HEK293T (cell line): ENCODE results near the gene GFOD2.

Experiments
- CTCF ChIA-PET: fragments of 350-600 bp; formaldehyde crosslinking; extraction: SDS; loops from one replicate; lab custom pipeline; 2021; ENCODE audit warnings: antibody characterized with exemption, inconsistent platforms; lab: Yijun Ruan, JAX
- POLR2A ChIA-PET: fragments of 350-600 bp; formaldehyde crosslinking; extraction: SDS; loops from one replicate; lab custom pipeline; 2020; ENCODE audit warnings: antibody characterized with exemption, inconsistent platforms; lab: Yijun Ruan, JAX
- DNase-seq: peaks from one replicate; pipeline ENCODE4 v3.0.0; 2012; ENCODE audit warnings: mixed read lengths; ENCODE audit errors: extremely low spot score
- ARNT ChIP-seq: fragments of 450-650 bp; IDR thresholded peaks from 2 replicates; pipeline ENCODE4 v1.6.1; 2017; ENCODE audit warnings: mild to moderate bottlenecking
- BHLHE40 ChIP-seq: fragments of 450-650 bp; IDR thresholded peaks from 2 replicates; pipeline ENCODE4 v1.6.1; 2016; ENCODE audit warnings: mild to moderate bottlenecking, moderate library complexity, borderline replicate concordance
- CTBP1 ChIP-seq: fragments of 450-650 bp; IDR thresholded peaks from 2 replicates; pipeline ENCODE4 v1.6.1; 2016; ENCODE audit warnings: borderline replicate concordance
- ELF4 ChIP-seq: fragments of 450-650 bp; IDR thresholded peaks from 2 replicates; pipeline ENCODE4 v1.6.1; 2017; ENCODE audit warnings: antibody characterized with exemption
- FOXA1 ChIP-seq: fragments of 450-650 bp; IDR thresholded peaks from 2 replicates; pipeline ENCODE4 v1.6.1; 2016; ENCODE audit warnings: mild to moderate bottlenecking
- FOXM1 ChIP-seq: fragments of 450-650 bp; IDR thresholded peaks from 2 replicates; pipeline ENCODE4 v1.6.1; 2017; ENCODE audit warnings: mild to moderate bottlenecking, borderline replicate concordance
- HDGF ChIP-seq: fragments of 450-650 bp; IDR thresholded peaks from 2 replicates; pipeline ENCODE4 v1.6.1; 2017; ENCODE audit warnings: antibody characterized with exemption, borderline replicate concordance
- L3MBTL2 ChIP-seq: fragments of 450-650 bp; conservative IDR thresholded peaks from 2 replicates; pipeline ENCODE4 v1.6.1; 2016; ENCODE audit warnings: mild to moderate bottlenecking
- NFRKB ChIP-seq: fragments of 450-650 bp; IDR thresholded peaks from 2 replicates; pipeline ENCODE4 v1.6.1; 2016; ENCODE audit warnings: mild to moderate bottlenecking, moderate library complexity
- PKNOX1 ChIP-seq: fragments of 450-650 bp; IDR thresholded peaks from 2 replicates; pipeline ENCODE4 v1.6.1; 2016
- SP1 ChIP-seq: fragments of 450-650 bp; IDR thresholded peaks from 2 replicates; pipeline ENCODE4 v1.6.1; 2017
- SUZ12 ChIP-seq: fragments of 450-650 bp; IDR thresholded peaks from 2 replicates; pipeline ENCODE4 v1.6.1; 2016; ENCODE audit warnings: mild to moderate bottlenecking
- TARDBP ChIP-seq: fragments of 450-650 bp; IDR thresholded peaks from 2 replicates; pipeline ENCODE4 v1.6.1; 2016
- ZNF384 ChIP-seq: fragments of 450-650 bp; IDR thresholded peaks from 2 replicates; pipeline ENCODE4 v1.6.1; 2016

GFOD2 gene

DNA sequence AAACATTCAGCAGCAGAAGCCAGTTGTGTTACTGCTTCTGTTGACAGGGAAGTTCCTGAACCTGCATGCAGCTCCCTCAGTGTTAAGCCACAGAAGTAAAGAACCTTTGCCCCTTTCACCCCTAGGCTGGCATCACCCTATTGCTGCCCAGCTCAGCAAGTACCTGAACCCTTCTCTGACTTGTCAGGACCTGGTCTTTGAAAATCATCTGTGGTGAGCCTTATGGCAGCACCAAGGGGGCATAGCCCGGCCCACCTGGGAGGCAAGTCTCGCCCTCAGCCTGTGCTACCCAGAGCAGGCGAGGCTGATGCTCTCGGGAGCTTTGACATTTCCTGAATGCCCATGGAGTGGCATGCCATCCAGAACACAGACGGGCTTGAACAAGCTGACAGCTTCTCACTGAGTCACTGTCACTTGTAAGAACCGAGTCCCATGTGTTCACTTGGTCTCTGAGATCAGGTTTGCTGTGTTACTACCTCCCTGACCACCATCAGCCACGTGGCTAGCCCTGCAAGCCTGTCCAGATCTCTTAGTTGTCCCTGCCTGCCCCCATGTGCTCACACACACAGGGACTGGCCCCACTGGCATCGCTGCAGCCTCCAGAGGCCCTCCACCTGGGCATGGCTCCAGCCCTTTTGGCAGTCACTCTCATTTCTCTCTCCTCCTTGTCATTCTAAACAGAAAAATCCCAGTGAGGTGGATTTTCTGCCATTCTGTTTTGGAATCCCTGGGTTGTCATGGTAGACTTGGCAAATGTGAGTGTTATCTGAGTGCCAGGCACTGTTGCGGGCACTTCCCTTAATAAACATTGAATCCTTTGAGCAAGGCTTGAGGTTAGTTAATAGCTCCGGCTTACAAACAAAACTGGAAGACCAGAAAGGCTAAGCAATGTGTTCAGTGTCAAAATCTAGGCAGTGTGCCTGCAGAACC lies 77.1 kb downstream of the GFOD2 start:
- DNase-seq = no peak
- TF ChIP-seq SUZ12 (no peak), FOXM1 (no peak), FOXA1 (no peak), ARNT (no peak), SP1 (no peak), HDGF (no peak), ELF4 (no peak), ZNF384 (no peak)
- CTCF ChIA-PET = interaction anchor here (0.7 to 5.9 kb wide), 5 partner anchors 9 to 121 kb away, joined by 5 to 35 read pairs (median 12); partner anchors contain the start of gene CTCF
- POLR2A ChIA-PET = interaction anchor here (1.5 to 1.6 kb wide), 2 partner anchors 80 to 114 kb away, joined by 3 to 6 read pairs; partner anchors contain the start of genes CTCF and RIPOR1

DNA sequence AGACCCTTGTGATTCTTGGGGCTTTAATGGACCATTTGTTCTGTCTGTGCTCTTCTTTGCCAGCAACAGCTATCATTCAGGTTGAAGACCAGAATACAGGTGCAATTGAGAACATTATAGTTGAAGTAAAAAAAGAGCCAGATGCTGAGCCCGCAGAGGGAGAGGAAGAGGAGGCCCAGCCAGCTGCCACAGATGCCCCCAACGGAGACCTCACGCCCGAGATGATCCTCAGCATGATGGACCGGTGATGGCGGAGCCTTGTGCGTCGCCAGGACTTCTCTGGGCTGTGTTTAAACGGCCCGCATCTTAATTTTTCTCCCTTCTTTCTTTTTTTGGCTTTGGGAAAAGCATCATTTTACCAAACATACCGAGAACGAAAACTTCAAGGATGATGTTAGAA lies 81.5 kb downstream of the GFOD2 start:
- ChIA-PET POLR2A (no interaction called here), CTCF (no interaction called here)
- DNase-seq = no peak
- TF ChIP-seq ARNT (no peak), ZNF384 (no peak), L3MBTL2 (no peak), CTBP1 (no peak), BHLHE40 (no peak), NFRKB (no peak)

DNA sequence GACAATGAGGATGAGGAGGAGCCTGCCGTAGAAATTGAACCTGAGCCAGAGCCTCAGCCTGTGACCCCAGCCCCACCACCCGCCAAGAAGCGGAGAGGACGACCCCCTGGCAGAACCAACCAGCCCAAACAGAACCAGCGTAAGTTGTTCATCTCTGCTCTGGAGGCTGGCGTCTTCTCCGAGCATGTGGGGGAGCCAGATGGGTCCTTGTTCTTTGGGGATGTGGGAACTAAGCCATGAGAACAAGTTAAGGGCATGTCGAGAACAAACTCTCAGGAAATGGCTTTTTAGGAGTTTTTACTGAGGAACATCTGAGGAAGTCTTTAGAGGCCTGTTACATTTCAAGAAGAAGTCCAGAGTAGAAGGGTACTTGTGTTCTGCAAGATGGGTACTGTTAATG lies 82.4 kb downstream of the GFOD2 start:
- POLR2A ChIA-PET = no interaction called here
- TF ChIP-seq PKNOX1 (no peak), TARDBP (no peak), FOXM1 (no peak), SP1 (no peak)
- CTCF ChIA-PET = no interaction called here
- DNase-seq = no peak

- POLR2A ChIA-PET = interaction anchor here (1.1 kb wide), 1 partner anchor 28 kb away, joined by 3 read pairs; the partner anchor contains the start of gene ACD
- no peak for DNase-seq
- CTCF ChIA-PET = no interaction called here
- TF ChIP-seq SP1 (no peak), TARDBP (no peak)
Measured at GRCh38 chr16:67632415-67633172, 86.5 kb downstream of the GFOD2 start.

GRCh38 chr16:67628216-67628615 lies 90.9 kb downstream of the GFOD2 start:
- POLR2A ChIA-PET = interaction anchor here (2.5 kb wide), 1 partner anchor 66 kb away, joined by 8 read pairs; the partner anchor contains the start of gene CTCF
- CTCF ChIA-PET = interaction anchor here (0.5 to 0.6 kb wide), 2 partner anchors 61 to 549 kb away, joined by 3 read pairs; no protein-coding TSS in a partner anchor

More at GRCh38 chr16:67628216-67628615, 90.9 kb downstream of the GFOD2 start:
- DNase-seq = no peak
- TF ChIP-seq BHLHE40 = no peak
- TF ChIP-seq CTBP1 = no peak
